GM12892 (cell line): ENCODE data around the gene HDHD3.

Experiments
- DNase-seq: peaks from one replicate; pipeline ENCODE4 v3.0.0; 2011; ENCODE audit not compliant: insufficient read length
- FAIRE-seq: peaks from 2 replicates; lab custom pipeline; 2011; peaks lifted over from hg19 to GRCh38; lab: Jason Lieb, UNC
- POLR2A ChIP-seq: IDR thresholded peaks from 2 replicates; pipeline ENCODE4 v1.6.1; 2011; ENCODE audit warnings: low read depth, low read length, control low read depth
- POLR2AphosphoS5 ChIP-seq: IDR thresholded peaks from 2 replicates; pipeline ENCODE4 v1.6.1; 2011; ENCODE audit warnings: low read depth, low read length, control low read depth
- TAF1 ChIP-seq: IDR thresholded peaks from 2 replicates; pipeline ENCODE4 v1.6.1; 2011; ENCODE audit warnings: low read depth, mild to moderate bottlenecking, control low read depth, low read length, borderline replicate concordance

The HDHD3 gene

GRCh38 chr9:113401027-113401792 is 24.4 kb upstream of the HDHD3 start, which contains the start of gene ALAD:
Gene ALAD, minus strand, starts transcription at chr9:113401284. Its CDS starts 7,725 bp downstream, at chr9:113393559.
- TF ChIP-seq POLR2AphosphoS5 (peak; percentile 47; the same call in 1 of the 2 replicates), POLR2A (peak; percentile 65; the same call in 1 of the 2 replicates), TAF1 (no peak)
- DNase-seq: peak; percentile 99
- peak; percentile 95 for FAIRE-seq

GRCh38 chr9:113399646-113400200 is 22.9 kb upstream of the HDHD3 start:
- FAIRE-seq (no peak), DNase-seq (no peak)
- no peak for TF ChIP-seq TAF1
- no peak for TF ChIP-seq POLR2A
- TF ChIP-seq POLR2AphosphoS5: no peak

GRCh38 chr9:113398796-113399195 is 22.0 kb upstream of the HDHD3 start:
- no peak for DNase-seq
- FAIRE-seq: no peak
- TF ChIP-seq POLR2AphosphoS5: no peak
- TF ChIP-seq TAF1: no peak

DNA sequence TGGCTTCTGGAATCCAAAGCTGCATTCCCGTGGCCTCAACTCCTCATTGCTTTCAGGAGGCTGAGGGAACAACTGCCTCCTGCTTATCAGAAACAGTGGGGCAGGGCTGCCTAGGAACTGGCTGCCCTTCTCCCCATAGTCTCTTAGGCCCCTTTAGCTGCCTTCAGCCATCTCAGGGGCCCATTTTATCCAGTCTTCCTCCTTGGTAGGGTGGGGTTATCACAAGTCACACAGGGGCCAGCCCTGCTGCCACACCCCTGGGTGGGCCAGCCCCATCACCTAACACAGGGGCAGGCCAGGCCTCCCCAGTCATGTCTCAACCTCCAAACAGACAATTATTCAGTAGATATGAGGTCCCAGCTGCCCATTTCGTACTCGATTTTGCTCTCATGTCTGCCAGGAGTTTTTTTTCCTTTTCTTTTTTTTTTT is 20.4 kb upstream of the HDHD3 start:
- DNase-seq (no peak), FAIRE-seq (no peak)
- TF ChIP-seq POLR2AphosphoS5 (no peak), TAF1 (no peak), POLR2A (no peak)

GRCh38 chr9:113395000-113395861 is 18.4 kb upstream of the HDHD3 start:
- FAIRE-seq (no peak), DNase-seq (no peak)
- TF ChIP-seq TAF1 (no peak), POLR2A (no peak)

DNA sequence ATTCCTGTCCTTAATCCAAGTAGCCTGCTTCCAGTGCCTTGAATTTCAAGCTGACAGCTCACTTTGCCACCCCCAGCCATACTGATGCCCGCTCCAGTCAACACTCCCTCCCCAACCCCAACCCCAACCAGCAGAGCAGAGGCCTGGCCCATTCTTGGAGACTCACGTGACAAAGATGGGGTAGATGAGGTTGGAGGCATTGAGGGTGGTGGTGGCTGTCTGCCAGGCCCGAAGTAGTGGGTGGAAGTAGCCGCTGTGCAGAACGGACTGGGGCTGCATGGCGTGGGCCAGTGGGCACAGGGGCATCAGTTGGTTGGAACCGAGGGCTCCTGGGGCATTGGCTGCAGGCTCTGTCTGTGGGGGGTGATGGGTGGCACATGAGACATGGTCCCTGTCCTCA is 16.5 kb upstream of the HDHD3 start:
- DNase-seq (no peak), FAIRE-seq (no peak)
- TF ChIP-seq TAF1 (no peak), POLR2A (no peak), POLR2AphosphoS5 (no peak)

DNA sequence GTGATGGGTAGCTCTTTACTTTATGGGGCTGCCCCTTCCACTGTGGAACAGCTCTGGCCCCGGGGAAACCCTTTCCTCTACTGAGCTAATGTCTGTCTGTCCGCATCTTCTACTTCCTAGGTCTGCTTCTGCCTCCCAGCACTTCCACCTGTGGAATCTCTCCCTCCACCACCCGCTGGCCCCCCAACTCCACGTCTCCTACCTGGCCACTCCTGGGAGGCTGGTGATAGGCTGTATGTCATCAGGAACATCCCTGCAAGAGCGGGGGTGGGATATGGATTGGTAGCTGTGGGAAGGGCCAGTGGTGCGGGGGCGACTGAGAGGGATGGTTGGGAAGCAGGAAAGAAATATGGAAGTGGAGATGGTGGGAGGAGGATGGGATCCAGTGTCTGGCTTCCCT is 15.1 kb upstream of the HDHD3 start:
- no peak for DNase-seq
- no peak for TF ChIP-seq TAF1
- TF ChIP-seq POLR2A: no peak
- no peak for TF ChIP-seq POLR2AphosphoS5
- no peak for FAIRE-seq

DNA sequence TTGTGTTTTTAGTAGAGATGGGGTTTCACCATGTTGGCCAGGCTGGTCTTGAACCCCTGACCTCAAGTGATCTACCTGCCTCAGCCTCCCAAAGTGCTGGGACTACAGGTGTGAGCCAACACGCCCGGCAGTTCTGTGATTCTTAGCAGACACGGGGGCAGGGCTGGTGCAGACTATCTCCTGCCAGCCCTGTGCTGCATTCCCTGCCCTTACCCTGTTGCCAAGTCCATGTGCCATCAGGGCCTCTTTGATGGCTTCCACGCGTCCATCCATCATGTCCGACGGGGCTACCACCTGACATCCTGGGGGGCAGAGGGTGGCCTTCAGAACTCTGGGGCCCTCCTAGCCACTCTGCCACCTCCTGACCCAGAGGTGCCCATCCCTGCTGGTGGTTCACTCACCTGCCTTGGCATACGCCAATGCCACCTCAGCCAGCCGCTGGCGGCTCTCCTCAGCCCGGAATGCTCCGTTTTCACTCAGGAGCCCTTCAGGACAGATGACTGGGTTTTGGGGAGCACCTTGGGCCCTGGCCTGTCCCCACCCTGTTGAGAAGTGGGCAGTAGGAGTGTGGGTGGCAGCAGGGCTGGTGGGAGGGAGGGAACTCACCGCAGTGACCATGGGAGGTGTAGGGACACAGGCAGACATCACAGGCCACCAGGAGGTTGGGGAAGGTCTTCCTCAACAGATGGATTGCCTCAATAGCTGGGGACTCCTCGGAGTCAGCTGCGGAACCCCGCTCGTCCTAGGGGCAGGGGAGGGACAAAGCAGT is 13.6 kb upstream of the HDHD3 start:
- TF ChIP-seq POLR2A (no peak), POLR2AphosphoS5 (no peak), TAF1 (no peak)
- DNase-seq: no peak
- no peak for FAIRE-seq

DNA sequence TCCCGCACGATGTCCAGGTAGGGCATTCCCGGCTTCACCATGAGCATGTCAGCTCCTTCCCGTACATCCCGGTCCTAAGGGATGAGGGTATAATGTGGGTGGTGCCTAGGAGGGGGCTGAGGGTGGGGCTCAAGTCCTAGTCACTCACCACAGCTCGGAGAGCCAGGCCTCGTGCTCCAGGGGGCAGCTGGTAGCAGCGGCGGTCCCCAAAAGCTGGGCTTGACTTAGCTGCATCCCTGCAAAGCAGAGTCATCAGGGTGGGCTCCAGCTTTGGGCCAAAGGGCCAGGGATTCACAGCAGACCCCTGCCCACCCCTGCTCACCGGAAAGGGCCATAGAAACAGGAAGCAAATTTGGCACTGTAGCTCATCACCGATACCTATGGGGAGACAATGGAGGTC is 12.7 kb upstream of the HDHD3 start:
- DNase-seq (no peak), FAIRE-seq (no peak)
- TF ChIP-seq POLR2A (no peak), TAF1 (no peak), POLR2AphosphoS5 (no peak)

DNA sequence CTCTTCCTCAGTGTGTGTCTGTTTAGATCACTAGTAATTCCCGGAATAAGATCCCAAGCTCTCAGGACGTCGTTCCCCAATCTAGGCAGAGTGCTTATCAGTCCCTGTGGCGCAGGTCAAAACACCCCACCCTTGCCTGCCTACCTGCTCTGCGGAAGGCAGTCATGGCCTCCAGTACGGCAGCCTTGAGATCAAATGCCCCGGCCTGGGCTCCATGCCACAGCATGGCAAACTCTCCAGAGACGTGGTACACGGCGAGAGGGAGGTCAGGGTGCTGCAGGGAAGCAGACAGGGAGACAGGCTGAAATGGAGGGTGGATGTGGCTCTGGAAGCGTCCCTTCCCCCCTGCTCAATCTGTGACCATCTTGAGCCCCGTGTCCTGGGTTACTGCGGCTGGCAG is 12.0 kb upstream of the HDHD3 start:
- TF ChIP-seq TAF1 (no peak), POLR2A (no peak), POLR2AphosphoS5 (no peak)
- DNase-seq: no peak
- no peak for FAIRE-seq
